Prostate gland (tissue), 2 donors: ENCODE data around the gene GHR.

Experiments used
- CTCF ChIP-seq, 4 experiments: fragments of 200-600 bp in 2 of 4; fragments of 450-650 bp in 2 of 4; sonication (generic) in 2 of 4; IDR thresholded peaks; 1 replicate in 3 of 4; 2 replicates in 1 of 4; pipeline ENCODE4 v1.5.1; 2016 to 2019; ENCODE audit warnings: antibody characterized with exemption in 4 of 4, mild to moderate bottlenecking in 2 of 4, moderate library complexity in 2 of 4
- POLR2A ChIP-seq: fragments of 450-650 bp; IDR thresholded peaks from one replicate; pipeline ENCODE4 v1.6.1; 2016; ENCODE audit warnings: antibody characterized with exemption, mild to moderate bottlenecking
- POLR2AphosphoS5 ChIP-seq: sonication (generic); formaldehyde crosslinking; IDR thresholded peaks from one replicate; pipeline ENCODE4 v1.6.1; 2017; ENCODE audit warnings: antibody characterized with exemption

- TF ChIP-seq CTCF (IDR thresholded peaks at IDR 0.05): no peak
- TF ChIP-seq POLR2A: no peak
- no peak for TF ChIP-seq POLR2AphosphoS5
Measured at GRCh38 chr5:42555010-42555409, 131.8 kb downstream of the GHR start.
